Lower leg skin (tissue), 4 donors: ENCODE data around the gene IGFL4. TPM values are rescaled to one million over a fixed set of nuclear protein-coding genes. Genes with fewer than 3 reads are reported as not detected.

Source experiments
- DNase-seq, 2 donors: peaks; one replicate each; pipeline ENCODE4 v3.0.0-alpha.2; 2019; ENCODE audit warnings: low spot score in 2 of 2
- H3K4me3 ChIP-seq: fragments of 200-600 bp; sonication (generic); 2 replicates; pipeline ENCODE4 v1.5.1; 2017; ENCODE audit warnings: mild to moderate bottlenecking, low read depth; ENCODE audit not compliant: poor library complexity, severe bottlenecking
- CTCF ChIP-seq, 3 donors: fragments of 450-650 bp; IDR thresholded peaks; one replicate each; pipeline ENCODE4 v1.5.1; 2016; ENCODE audit warnings: antibody characterized with exemption in 3 of 3, mild to moderate bottlenecking in 3 of 3, moderate library complexity in 2 of 3
- POLR2A ChIP-seq, 2 donors: fragments of 450-650 bp; IDR thresholded peaks; one replicate each; pipeline ENCODE4 v1.6.1; 2016 to 2017; ENCODE audit warnings: antibody characterized with exemption in 2 of 2, mild to moderate bottlenecking in 1 of 2, moderate library complexity in 1 of 2
- WGBS, 2 donors: methylation state at CpG; one replicate each; pipeline ENCODE4 v1.1.5; 2018; 5-methylcytosine and 5-hydroxymethylcytosine counted together
- intact Hi-C: fragments of 100-400 bp; cut with DNase I; formaldehyde crosslinking; loops from one replicate; pipeline ENCODE4 v1.15.0; 2023; ENCODE audit warnings: low total_unique reads
- total RNA-seq, 4 donors: library from RNA; depleted of rRNA; stranded (reverse); fragments of >200 nt; gene quantifications; one replicate each; pipeline ENCODE4 v1.1.0, GENCODE V29; 2016

The IGFL4 gene
- total RNA-seq, 4 donors from 2014 or later, result 0.80 to 5.5 (median 2.7) TPM

- TF ChIP-seq CTCF (IDR thresholded peaks at IDR 0.05) (no peak), POLR2A (IDR thresholded peaks at IDR 0.05) (no peak)
- 89 to 96% methylated on average over 2 of the region's 2 CpGs for WGBS, 2 donors
- H3K4me3 ChIP-seq, result no peak overlapping the region
- DNase-seq, result no peak
- intact Hi-C loops, result no loop called here
Measured at GRCh38 chr19:46060012-46060411, 19.2 kb upstream of the IGFL4 start.

- DNase-seq, result no peak
- no peak overlapping the region for H3K4me3 ChIP-seq
- 93 to 95% methylated on average over 3 of the region's 3 CpGs for WGBS, 2 donors
- TF ChIP-seq POLR2A (IDR thresholded peaks at IDR 0.05) (no peak), CTCF (IDR thresholded peaks at IDR 0.05) (no peak)
- intact Hi-C loops, result no loop called here
Measured at GRCh38 chr19:46058778-46059177, 18.0 kb upstream of the IGFL4 start.

GRCh38 chr19:46056536-46056935 is 15.7 kb upstream of the IGFL4 start:
- intact Hi-C loops, result no loop called here
- TF ChIP-seq CTCF (IDR thresholded peaks at IDR 0.05), result no peak
- TF ChIP-seq POLR2A (IDR thresholded peaks at IDR 0.05), result no peak
- no peak overlapping the region for H3K4me3 ChIP-seq
- 22 to 37% methylated on average over 4 of the region's 4 CpGs for WGBS, 2 donors
- DNase-seq, result no peak

- 43 to 49% methylated on average over 4 of the region's 4 CpGs for WGBS, 2 donors
Measured at GRCh38 chr19:46052896-46053295, 12.1 kb upstream of the IGFL4 start.

GRCh38 chr19:46049597-46049996 is 8.8 kb upstream of the IGFL4 start:
- no peak for DNase-seq
- H3K4me3 ChIP-seq, result no peak overlapping the region
- intact Hi-C loops, result no loop called here
- TF ChIP-seq POLR2A (IDR thresholded peaks at IDR 0.05), result no peak
- no peak for TF ChIP-seq CTCF (IDR thresholded peaks at IDR 0.05)
- 25 to 32% methylated on average over 6 to 7 of the region's 7 CpGs for WGBS, 2 donors

More at GRCh38 chr19:46052896-46053295, 12.1 kb upstream of the IGFL4 start:
- no peak for DNase-seq
- H3K4me3 ChIP-seq, result no peak overlapping the region
- intact Hi-C loops, result no loop called here
- TF ChIP-seq POLR2A (IDR thresholded peaks at IDR 0.05) (no peak), CTCF (IDR thresholded peaks at IDR 0.05) (no peak)

GRCh38 chr19:46043519-46043918 is 2.7 kb upstream of the IGFL4 start:
- H3K4me3 ChIP-seq, result no peak overlapping the region
- DNase-seq, result no peak
- 91 to 95% methylated on average over 1 of the region's 1 CpG for WGBS, 2 donors
- no peak for TF ChIP-seq CTCF (IDR thresholded peaks at IDR 0.05)
- TF ChIP-seq POLR2A (IDR thresholded peaks at IDR 0.05), result no peak
- intact Hi-C loops, result no loop called here
